ENCODE data around the gene SLC13A2.

Gene SLC13A2

DNA sequence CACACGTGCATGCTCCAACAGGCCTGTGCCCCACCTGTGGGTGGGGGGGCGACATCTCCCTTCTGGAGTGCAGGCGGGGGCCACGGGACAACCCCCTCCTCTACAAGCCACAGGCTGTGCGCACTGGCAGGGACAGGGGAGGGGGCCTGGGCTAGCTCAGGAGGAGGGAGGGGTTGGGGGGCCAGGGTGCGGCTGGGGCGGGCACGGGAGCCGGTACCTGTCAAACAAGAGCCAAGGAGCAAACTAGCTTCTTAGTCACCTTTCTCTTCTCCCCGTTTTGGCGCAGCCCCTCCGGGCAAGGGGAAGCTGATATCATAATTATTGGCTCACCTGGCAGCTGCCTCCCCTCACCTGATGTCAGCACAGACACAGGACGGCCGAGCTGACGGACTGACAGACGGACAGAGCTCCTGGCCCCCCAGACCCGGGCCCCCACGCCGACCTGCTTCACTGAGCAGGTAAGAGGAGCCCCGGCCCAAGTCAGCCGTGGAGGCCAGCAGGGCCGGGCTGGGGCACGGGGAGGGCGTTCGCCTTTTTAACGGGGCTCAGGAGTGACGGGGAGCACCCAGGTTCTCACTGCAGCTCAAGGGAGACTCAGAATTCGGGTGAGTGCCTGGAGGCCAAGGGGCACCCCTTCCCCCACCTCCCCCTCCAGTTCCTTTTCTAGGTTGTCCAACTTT, 32.7 kb downstream of the SLC13A2 start, which contains the start of gene FOXN1:
Gene FOXN1, plus strand, starts transcription at position 363 of the 680 bp plus-strand sequence. CDS start 17,622 bp downstream, outside the sequence.
- TF ChIP-seq, protein P1, sequence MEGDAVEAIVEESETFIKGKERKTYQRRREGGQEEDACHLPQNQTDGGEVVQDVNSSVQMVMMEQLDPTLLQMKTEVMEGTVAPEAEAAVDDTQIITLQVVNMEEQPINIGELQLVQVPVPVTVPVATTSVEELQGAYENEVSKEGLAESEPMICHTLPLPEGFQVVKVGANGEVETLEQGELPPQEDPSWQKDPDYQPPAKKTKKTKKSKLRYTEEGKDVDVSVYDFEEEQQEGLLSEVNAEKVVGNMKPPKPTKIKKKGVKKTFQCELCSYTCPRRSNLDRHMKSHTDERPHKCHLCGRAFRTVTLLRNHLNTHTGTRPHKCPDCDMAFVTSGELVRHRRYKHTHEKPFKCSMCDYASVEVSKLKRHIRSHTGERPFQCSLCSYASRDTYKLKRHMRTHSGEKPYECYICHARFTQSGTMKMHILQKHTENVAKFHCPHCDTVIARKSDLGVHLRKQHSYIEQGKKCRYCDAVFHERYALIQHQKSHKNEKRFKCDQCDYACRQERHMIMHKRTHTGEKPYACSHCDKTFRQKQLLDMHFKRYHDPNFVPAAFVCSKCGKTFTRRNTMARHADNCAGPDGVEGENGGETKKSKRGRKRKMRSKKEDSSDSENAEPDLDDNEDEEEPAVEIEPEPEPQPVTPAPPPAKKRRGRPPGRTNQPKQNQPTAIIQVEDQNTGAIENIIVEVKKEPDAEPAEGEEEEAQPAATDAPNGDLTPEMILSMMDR (IDR thresholded peaks at IDR 0.05), result no peak
- Histone ChIP-seq H3K4me1 (ENCODE audit: control insufficient read depth in 1 of 2, insufficient read depth in 1 of 2, low read depth in 1 of 2, low read length in 1 of 2) (no peaks in the 10 kb centered on the region), H3K36me3 (no peaks in the 10 kb centered on the region), H3K9me3 (no peaks in the 10 kb centered on the region), H3K27me3 (peaks cover 19% of the 10 kb centered on the region), H3K27ac (no peak within 1 kb of the TSS), H3K4me3 (ENCODE audit: low read depth in 1 of 2, low read length in 1 of 2) (no peak within 1 kb of the TSS)

DNA sequence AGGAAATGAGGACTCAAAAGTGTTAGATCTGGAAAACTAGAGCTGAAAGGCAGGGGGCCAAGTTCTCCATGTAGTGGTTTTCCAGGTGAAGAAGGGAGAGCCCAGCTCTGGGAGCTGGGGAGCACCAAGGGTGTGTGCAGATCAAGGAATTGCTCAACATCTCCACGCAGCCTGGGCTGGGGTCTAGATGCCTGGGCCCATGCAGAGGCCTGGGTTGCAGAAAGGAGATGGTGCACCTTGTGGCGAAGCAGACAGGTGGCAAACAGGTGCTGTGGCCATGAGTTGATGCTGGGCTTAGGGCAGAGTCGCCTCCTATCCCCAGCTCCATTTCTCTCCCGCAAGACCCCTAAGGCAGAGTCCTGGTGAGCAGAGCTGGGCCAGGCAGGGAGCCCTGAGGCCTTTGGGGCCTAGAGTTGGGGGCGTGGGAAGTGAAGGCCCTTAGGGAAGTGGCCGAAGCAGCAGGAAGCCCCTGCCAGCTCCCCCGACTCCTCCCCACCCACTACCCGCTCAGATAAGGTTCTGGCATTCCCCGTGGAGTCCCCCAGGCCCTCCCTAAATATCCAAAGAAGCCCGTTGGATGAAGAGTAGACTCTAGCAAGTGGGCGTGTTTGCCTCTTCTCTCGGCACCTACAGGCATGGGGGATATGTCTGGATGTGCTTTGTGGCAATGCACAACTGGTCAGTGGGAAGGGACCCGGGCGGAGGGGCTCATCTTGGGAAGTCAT, 33.5 kb downstream of the SLC13A2 start:
- H3K27me3 ChIP-seq, result peaks cover 19% of the 10 kb centered on the region
- H3K27ac ChIP-seq, result no peak overlapping the region
- no peaks in the 10 kb centered on the region for H3K9me3 ChIP-seq
- H3K4me1 ChIP-seq (ENCODE audit: control insufficient read depth in 1 of 2, insufficient read depth in 1 of 2, low read depth in 1 of 2, low read length in 1 of 2), result no peaks in the 10 kb centered on the region
- H3K36me3 ChIP-seq, result no peaks in the 10 kb centered on the region
- TF ChIP-seq, protein P1 (IDR thresholded peaks at IDR 0.05), result no peak
- H3K4me3 ChIP-seq (ENCODE audit: low read depth in 1 of 2, low read length in 1 of 2), result no peak overlapping the region

DNA sequence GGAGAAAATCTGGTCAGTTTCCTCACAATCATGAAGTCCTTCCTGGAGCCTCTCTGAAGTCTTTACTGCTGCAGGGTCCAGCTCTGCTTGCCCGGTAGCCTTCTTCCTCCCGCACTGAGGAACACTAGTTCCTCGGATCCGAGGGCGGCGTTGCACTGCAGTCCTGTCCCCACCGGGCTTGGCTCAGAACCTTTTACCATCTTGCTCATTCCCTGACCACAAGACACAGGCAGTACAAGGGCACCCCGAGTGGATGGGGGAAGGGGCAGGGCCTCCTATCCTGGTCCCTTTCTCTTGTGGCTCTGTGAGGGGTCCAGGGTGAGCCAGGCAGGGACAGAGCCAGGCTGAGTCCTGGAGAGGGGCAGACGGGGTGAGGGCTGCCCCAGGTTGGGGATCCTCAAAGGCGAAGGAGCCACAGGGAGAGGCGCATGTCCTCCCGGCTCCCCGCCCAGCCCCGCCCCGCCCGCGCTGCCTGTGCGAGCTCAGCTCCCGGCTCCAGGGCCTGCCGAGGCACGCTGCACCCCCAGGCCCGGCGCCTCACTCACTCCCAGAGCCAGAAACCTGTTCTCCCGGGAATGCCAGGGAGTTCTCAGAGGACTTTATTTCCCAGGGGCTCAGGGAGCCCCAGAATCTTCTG, 34.2 kb downstream of the SLC13A2 start:
- Histone ChIP-seq H3K36me3 (no peaks in the 10 kb centered on the region), H3K27me3 (peaks cover 19% of the 10 kb centered on the region), H3K9me3 (no peaks in the 10 kb centered on the region), H3K4me3 (ENCODE audit: low read depth in 1 of 2, low read length in 1 of 2) (no peak overlapping the region), H3K4me1 (ENCODE audit: control insufficient read depth in 1 of 2, insufficient read depth in 1 of 2, low read depth in 1 of 2, low read length in 1 of 2) (no peaks in the 10 kb centered on the region), H3K27ac (no peak overlapping the region)
- TF ChIP-seq, protein P1 (IDR thresholded peaks at IDR 0.05), result no peak

DNA sequence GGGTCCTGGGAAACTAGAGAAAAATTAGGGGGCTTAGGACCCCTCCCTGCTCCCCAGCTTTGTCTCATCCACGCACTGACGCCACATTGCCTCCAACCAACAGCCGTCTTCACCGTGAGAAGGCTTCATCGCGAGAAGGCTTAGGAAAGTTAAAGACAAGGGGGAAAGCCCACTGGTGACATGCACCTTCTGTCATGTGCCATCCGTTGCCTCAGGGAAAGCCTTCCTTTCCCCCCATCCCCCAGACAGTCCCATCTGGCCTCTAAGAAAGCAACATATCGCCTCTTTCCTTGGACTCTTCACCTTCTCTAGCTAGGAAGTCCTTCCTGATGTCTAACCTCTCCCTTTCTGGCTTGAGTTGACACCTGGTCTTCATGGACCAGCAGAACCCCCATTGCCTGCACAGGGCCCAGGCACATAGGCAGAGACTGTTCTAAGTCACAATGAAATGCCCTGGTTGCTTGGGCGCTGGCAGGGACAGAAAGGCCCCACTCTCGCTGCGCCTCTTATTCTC, 34.8 kb downstream of the SLC13A2 start:
- H3K27ac ChIP-seq, result no peak overlapping the region
- H3K4me3 ChIP-seq (ENCODE audit: low read depth in 1 of 2, low read length in 1 of 2), result no peak overlapping the region
- TF ChIP-seq, protein P1 (IDR thresholded peaks at IDR 0.05), result no peak
- no peaks in the 10 kb centered on the region for H3K4me1 ChIP-seq (ENCODE audit: control insufficient read depth in 1 of 2, insufficient read depth in 1 of 2, low read depth in 1 of 2, low read length in 1 of 2)
- no peaks in the 10 kb centered on the region for H3K9me3 ChIP-seq
- H3K27me3 ChIP-seq, result peaks cover 19% of the 10 kb centered on the region
- no peaks in the 10 kb centered on the region for H3K36me3 ChIP-seq

DNA sequence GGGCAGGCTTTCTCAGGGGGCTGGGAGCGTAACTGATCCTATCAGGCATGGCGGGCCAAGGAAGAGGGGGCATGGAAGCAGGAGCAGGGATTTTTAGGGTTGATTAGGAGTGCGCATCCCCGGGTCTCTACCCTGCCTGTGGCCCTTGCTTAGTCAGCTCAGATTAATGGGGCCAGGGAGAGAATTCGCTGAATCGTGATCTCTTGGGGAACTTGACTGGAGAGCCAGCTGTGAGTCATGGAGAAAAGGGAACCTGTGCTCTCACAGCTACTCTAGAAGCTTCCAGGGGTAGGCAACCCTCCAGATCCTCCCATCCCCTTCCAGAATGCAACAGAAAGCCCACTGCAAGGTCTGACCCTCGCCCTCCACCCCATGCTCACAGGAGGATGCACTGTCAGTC, 36.3 kb downstream of the SLC13A2 start:
- no peaks in the 10 kb centered on the region for H3K36me3 ChIP-seq
- H3K4me1 ChIP-seq (ENCODE audit: control insufficient read depth in 1 of 2, insufficient read depth in 1 of 2, low read depth in 1 of 2, low read length in 1 of 2), result no peaks in the 10 kb centered on the region
- TF ChIP-seq, protein P1 (IDR thresholded peaks at IDR 0.05), result no peak
- peaks cover 19% of the 10 kb centered on the region for H3K27me3 ChIP-seq
- no peak overlapping the region for H3K4me3 ChIP-seq (ENCODE audit: low read depth in 1 of 2, low read length in 1 of 2)
- H3K9me3 ChIP-seq, result no peaks in the 10 kb centered on the region
- H3K27ac ChIP-seq, result no peak overlapping the region

All from neutrophil (primary cell).